Epithelial cell of proximal tubule (primary cell): ENCODE measurements around the gene PRLH. TPM values are rescaled to one million over a fixed set of nuclear protein-coding genes. Genes with fewer than 3 reads are reported as not detected.

Source experiments
- DNase-seq: peaks from one replicate; pipeline ENCODE4 v3.0.0-alpha.2; 2011; ENCODE audit warnings: low read depth
- H3K4me3 ChIP-seq: 2 replicates; pipeline ENCODE4 v1.5.1; 2011; ENCODE audit warnings: low read depth, mild to moderate bottlenecking, low read length
- CTCF ChIP-seq: conservative IDR thresholded peaks from 2 replicates; pipeline ENCODE4 v1.5.1; 2012; ENCODE audit warnings: low read depth, mild to moderate bottlenecking, low read length
- total RNA-seq: library from RNA; depleted of rRNA; stranded (reverse); fragments of >200 nt; gene quantifications from 2 replicates; pipeline ENCODE4 v1.2.3, GENCODE V29; 2015

PRLH gene
- total RNA-seq, 1 donor from 2014 or later, result not detected

- DNase-seq, result no peak
- no peak for TF ChIP-seq CTCF
- no peak overlapping the region for H3K4me3 ChIP-seq
These were observed 19.4 kb upstream of the PRLH start for GRCh38 chr2:237546876-237547395.

- no peak for TF ChIP-seq CTCF
- peak; percentile 13 for DNase-seq
- H3K4me3 ChIP-seq, result no peak overlapping the region
These were observed 18.4 kb upstream of the PRLH start for GRCh38 chr2:237547841-237548416.

GRCh38 chr2:237549216-237549615 is 17.2 kb upstream of the PRLH start:
- DNase-seq, result no peak
- no peak for TF ChIP-seq CTCF
- H3K4me3 ChIP-seq, result no peak overlapping the region

GRCh38 chr2:237549643-237550415 is 16.5 kb upstream of the PRLH start:
- TF ChIP-seq CTCF, result no peak
- no peak overlapping the region for H3K4me3 ChIP-seq

GRCh38 chr2:237551071-237551574 is 15.3 kb upstream of the PRLH start:
- no peak overlapping the region for H3K4me3 ChIP-seq
- TF ChIP-seq CTCF, result no peak
- DNase-seq, result no peak

More at GRCh38 chr2:237549643-237550415, 16.5 kb upstream of the PRLH start:
- DNase-seq, result no peak

- no peak for TF ChIP-seq CTCF
- no peak overlapping the region for H3K4me3 ChIP-seq
- DNase-seq, result no peak
These were observed 13.5 kb upstream of the PRLH start for GRCh38 chr2:237552908-237553307.
